ENCODE measurements around the gene ZNF792.
"Not testable (repeated sequence)": the region's sequence is repeated elsewhere in the genome, so short reads cannot be mapped to it uniquely, and the experiment has no call there.

Gene ZNF792

DNA sequence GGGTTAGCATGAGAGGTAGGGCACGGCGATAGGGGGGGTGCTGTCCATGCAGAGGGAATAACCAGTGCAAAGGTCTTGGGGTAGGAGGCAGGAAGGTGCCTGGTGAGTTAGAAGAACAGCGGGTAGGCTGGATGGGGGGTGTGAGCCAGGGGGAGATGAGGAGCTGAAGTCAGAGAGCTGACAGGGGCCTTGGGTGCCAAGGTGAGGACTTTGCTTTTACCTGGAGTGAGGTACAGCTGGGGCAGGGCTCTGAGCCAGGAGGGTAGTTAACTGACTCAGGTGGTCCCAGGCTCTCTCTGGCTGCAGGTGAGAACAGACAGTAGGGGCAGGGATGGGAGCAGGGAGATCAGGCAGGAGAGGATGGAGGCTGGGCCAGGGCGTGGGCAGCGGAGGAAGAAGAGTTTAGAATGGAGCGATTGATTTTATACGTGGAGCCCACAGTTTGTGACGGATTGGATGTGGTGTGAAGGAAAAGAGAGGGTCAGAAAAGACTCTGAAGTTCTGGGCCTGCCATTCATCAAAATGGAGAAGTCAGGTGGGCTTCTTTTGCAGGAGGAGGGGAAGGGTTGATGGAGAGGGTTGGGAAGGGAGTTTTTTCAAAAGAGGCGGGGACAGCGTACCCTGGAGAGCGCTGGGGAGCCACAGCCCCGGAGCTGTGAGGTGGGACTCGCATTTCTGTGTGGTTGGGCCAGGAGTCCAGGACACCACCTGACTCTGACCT is 34.9 kb upstream of the ZNF792 start:
- DNase-seq: no peak

DNA sequence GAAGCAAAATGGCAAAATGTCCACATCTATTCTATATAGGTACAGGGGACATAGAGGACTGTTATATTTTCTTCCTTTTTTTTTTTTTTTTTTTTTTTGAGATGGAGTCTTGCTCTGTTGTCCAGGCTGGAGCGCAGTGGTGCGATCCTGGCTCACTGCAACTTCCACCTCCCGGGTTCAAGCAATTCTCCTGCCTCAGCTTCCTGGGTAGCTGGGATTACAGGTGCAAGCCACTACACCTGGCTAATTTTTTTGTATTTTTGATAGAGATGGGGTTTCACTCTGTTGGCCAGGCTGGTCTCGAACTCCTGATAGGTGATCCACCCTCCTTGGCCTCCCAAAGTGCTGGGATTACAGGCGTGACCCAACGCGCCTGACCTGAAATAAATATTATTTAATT is 34.2 kb upstream of the ZNF792 start:
- not testable (repeated sequence) for DNase-seq

DNA sequence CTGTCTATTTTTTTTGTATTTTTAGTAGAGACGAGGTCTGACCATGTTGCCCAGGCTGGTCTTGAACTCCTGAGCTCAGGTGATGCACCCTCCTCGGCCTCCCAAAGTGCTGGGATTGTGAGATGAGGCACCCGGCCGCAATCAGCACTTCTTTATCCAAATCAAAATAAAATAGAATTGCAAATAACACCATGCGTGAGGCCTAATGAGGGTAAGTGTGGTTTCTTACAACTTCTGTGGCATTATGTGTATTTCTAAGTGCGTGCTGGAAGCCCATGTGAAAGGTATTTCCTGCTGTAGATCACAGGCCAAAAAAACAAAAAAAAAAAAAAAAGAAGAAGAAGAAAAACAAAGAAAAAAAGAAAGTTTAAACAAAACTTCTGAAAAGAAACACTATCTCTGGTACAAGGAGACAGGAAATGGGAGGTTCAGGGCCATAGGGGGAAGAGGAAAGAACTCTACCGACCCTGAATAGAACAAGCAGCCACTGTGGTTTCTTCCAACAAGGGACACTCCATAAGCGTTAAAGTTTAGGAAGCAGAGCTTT is 33.1 kb upstream of the ZNF792 start:
- DNase-seq: no peak

DNA sequence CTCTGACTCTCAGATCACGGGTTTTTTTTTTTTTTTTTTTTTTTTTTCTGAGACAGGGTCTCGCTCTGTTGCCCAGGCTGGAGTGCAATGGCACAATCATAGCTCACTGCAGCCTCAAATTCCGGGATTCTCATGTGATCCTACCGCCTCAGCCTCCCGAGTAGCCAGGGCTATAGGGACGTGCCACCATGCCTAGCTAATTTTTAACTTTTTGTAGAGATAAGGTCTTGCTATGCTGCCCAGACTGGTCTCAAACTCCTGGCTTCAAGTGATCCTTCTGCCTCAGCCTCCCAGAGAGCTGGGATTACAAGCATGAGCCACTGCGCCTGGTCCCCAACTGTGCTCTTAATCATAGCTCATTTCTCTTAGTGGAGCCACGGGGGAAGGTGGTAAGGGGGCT is 31.5 kb upstream of the ZNF792 start:
- DNase-seq: no peak

DNA sequence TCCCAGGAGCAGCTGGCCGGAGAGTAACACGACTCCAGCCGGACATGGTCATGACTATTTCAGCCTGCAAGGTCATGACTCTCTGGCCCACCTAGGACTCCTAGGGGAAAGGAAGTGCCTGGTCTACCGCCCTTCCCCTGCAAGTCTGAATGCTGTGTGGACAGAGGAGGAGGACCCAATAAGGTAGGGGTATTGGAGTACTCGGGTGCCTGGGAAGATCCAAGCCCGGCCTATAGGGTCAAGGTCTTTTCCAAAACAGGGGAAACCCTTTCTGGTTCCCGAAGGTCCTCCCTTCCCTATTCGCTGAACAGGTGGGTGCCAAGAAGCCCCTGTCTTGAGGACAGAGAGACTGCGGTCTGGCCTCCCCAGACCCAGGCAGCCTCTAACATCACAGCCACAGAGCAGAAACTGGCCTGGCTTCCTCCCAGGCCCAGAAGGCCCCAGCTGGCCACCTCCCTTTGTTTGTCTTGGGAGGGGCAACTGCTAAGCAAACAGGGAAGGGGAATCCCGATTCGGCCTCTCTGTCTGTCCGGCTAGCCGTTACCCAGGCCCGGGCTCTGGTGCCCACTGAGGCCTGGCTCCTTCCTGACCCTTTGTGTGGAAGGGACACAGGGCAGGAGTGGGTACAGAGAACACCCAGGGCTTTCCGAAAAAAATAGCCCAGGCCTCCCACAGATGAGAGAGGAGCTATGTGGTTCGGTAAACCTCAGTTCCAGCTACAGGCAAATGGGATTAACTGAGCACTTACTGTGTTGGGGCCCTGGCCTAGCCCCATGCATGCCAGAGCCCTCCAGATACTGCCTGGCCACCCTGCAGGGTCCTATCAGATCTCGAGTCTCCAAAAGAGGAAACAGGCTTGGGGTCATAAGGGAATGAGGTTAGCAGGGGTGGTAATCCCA is 30.9 kb upstream of the ZNF792 start:
- no peak for DNase-seq

DNA sequence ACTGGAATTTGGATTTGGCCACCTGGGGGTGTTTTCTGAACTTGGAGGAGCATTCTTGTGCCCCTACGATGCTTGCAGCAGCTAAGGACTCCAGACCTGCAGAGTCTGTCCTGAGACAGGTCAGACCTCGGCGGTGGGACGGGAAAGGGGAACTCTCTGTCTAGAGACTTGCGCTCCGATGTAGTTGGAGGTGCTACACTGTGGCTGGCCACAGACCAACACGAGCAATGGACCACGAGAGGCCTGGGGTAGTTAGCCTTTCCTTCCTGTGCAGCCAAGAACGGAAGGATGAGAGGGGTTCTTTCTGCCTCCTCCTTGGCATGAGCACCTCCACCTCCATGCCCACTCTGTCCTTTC is 30.2 kb upstream of the ZNF792 start:
- DNase-seq: no peak

DNA sequence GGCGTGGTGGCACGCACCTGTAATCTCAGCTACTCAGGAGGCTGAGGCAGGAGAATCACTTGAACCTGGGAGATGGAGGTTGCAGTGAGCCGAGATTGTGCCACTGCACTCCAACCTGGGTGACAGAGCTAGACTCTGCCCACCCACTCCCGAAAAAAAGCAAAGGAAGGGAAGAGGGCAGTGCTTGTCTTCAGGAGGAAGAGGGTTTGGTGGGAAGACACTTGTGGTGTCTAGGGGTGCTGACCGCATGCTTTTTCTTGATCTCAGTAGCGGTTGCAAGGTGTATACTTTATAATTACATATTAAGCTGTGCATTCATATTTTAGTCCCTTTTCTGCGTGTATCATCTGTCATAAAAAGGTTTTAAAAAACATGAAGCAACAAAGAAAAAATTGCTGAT is 28.6 kb upstream of the ZNF792 start:
- DNase-seq: not testable (repeated sequence)

DNA sequence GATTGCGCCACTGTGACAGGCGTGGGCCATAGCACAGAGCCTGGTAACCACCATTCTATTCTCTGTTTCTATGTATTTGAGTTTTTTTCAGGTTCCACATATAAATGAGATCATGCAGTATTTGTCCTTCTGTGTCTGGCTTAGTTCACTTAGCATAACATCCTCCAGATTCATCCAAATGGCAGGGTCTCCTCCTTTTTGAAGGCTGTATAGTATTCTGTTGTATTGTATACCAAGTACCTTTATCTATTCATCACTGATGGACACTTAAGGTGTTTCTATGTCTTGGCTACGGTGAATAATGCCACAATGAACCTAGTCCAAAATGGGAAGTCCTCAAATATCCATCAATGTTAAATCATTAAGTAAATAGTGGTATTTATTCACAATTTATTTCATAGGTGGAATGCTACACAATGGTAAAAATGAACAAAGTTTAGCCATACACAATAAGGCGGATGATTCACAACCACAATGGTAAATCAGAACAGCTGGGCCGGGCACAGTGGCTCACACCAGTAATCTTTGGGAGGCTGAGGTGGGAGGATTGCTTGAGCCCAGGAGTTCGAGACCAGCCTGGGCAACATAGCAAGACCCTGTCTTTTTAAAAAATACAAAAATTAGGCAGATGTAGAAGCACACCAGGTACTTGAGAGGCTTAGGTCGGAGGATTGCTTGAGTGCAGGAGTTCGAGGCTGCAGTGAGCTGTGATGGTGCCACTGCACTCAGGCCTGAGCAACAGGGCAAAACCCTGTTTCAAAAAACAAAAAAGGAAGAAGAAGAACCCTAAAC is 27.7 kb upstream of the ZNF792 start:
- DNase-seq: no peak

DNA sequence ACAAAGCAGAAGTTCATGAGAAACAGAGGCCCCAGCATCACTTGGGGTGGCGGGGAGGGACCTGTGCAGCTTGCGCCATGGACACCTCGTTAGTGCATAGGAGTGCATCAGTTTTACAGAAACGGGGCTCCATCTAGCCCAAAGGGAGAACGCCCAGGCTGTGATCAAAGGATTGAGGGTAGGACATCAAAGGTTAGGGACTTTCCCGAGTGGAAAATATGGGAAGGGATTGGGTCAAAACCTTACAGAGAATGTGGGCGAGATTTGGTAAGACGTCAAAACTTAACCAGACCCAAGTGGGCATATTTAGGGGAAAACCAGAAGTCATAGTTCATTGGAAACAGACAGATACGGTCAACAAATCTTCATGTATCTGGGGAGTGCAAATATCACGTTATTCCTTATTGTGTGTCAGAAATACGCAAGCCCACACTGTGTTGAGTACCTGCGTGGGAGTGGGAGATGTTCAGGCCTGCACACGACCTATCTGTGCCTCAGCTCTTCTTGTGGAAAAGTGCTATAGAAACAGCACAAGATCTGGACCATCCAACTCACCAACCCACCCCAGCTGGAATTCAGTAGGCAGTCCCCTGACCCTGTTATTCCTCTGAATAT is 26.7 kb upstream of the ZNF792 start:
- no peak for DNase-seq

DNA sequence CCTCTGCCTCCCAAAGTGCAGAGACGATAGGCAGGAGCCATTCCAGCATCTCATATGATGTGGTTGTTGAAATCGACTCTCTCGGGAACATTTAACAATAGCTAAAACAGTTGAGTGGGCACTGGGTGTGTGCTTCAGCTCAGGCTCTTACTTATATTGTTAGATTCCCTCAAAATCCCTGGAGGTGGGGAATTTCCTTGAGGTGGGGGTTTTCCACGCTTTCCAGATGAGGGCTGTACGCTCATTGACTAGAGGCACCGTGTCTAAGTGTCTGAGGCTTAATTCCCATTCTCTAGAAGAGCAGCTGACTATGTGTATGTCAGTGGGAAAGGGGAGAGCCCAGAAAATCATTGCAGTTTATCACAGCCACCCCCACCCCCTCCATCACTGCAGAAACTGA is 25.3 kb upstream of the ZNF792 start:
- DNase-seq: no peak

DNA sequence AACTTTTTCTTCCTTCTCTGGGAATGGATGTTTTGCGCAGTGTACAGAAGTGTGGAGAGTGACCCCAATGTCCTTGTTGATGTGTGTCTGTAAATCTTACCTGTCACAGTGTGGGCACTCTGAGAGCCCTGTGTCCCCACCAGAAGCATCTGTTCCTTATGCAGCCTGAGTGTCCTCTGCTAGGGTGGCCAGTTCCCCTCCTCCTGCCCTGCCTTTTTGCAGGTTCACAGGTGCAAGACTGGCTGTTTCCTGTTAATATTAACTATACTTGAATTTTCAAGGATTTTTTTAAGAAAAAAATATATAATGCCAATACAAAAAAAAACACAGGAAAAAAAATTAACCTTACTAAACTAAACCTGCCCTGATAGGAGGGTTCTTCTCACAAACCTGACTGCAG is 24.1 kb upstream of the ZNF792 start:
- DNase-seq: no peak

DNA sequence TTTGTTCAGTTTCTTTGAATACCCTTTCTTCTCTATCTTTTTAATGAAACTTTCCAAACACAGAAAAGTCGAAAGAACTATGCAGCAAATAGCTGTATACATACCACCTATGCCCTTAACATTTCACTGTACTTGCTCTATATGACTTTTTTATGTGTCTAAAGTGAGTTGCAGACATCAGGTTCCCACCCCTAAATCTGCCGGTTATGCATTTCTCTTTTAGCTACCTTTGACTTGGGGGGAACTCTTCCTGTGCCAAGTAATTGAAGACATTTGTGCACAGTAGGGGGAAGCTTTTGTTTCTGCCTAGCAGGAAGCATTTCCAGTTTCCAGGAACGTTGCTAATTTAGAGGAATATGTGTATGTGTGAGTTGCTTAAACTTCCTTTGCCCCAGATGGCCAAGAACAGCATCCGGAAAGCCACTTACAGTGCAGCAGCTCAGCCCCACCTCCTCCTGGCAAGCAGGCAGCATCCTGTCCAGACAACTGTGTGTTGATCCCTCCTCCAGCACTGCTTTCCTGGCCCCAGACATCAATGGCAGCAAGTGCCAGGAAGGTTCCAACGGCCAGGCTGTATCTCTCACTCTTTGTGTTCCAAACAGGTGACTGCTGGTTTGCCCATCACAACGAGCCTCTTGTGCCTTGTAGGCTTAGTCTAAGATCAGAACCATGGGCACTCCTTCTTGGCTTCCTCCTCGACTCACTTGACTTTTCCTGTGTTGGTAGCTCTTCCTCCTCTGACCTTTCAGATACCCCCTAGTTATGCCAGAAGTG is 21.4 kb upstream of the ZNF792 start:
- DNase-seq: no peak

DNA sequence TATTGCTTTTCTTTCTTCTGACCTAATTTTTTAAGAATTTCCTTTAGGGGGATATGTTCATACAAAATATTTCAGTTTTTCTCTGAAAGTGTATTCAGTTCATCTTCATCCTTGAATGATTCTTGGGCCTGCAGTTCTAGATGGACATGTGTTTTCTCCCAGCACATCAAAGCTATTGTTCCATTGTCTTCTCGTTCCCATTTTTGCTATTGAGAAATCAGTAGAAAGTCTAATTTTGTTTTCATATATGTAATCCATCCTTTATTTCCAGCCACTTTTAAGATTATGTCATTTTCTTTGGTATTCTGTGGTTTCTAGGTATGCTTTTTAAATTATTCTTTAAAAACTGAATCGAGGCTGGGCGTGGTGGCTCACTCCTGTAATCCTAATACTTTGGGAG is 20.3 kb upstream of the ZNF792 start:
- DNase-seq: no peak

DNA sequence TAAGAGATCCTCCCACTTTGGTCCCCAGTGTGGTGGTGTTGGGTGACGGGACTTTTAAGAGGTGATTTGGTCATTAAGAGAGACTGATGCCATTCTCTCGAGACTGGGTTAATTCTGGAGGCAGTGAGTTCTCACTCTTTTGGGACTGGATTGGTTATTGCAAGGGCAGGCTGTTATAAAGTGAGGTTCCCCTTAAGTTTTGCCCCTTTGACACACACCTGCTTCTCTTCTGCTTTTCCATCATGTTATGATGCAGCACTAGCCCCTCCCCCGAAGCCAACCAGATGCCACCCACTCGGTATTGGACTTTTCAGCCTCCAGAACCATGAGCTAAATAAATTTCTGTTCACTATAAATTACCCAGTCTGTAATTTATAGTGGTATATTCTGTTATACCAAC is 19.8 kb upstream of the ZNF792 start:
- DNase-seq: no peak

DNA sequence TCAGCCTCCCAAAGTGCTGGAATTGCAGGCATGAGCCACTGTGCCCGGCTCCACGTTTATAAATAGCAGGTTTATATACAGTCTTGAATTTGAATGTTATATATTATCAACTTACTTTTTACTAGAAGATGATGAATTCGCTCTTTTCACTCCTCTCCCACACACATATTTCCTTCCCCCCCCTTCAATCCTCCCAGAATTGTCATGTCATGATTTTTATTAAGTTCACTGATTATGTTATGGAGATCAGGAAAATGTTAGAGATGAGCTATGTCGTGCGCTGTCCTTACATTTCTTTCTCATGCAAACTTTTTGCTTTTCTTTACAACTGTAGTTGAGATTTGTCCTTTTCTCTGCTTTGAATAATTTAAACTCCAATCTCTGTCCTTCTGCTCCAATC is 18.2 kb upstream of the ZNF792 start:
- no peak for DNase-seq

DNA sequence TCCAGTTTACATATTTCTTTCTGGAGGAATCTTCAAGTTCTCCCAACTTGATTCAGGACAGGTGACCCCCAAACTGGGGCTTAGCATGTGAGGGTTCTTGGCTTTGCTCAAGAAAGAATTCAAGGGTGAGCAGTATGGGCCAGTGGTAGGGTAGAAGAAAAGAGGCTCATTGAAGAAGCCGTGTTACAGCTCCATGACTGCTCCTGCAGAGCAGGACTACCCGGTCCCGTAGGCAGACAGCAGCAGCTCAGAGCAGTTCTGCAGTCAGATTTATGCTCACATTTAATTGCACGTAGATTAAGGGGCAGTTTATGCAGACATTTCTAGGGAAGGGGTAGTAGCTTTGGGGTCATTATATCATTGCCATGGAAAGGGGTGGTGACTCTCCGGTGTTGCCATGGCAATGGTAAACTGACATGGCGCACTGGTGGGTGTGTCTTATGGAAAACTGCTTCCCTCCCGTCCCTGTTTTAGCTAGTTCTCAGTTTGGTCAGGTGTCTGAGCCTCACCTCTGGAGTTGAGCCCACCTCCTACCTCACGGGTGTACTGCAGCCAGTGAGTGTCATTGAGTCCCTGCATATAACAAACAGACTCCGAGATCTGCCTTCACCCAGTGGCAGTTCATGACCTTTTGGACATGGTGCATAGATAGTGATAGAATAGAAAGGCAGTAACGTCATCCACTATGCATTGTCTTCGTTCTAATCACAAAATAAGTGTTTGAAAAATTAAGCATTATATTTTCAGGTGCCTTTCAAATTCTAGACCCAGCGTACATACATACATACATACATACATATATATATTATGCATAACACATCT is 16.0 kb upstream of the ZNF792 start:
- DNase-seq: no peak

DNA sequence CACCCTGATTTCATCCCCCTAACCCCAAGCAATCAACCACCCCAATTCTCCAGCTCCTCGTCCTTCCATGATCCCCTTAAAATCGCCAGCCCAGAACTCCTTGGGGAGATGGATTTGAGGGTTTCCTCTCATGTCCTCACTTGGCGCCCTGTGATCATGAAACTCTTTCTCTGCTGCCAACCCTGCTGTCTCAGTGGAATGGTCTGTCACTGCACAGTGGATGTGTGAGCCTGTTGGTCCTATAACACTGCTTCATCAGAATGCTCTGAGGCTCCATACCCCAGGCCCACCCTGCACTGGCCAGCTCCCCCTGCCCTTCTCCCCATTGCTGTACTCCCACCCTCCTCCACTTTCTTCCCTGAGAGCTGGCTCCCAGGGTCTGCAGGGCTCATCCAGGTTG is 12.6 kb upstream of the ZNF792 start:
- no peak for DNase-seq

DNA sequence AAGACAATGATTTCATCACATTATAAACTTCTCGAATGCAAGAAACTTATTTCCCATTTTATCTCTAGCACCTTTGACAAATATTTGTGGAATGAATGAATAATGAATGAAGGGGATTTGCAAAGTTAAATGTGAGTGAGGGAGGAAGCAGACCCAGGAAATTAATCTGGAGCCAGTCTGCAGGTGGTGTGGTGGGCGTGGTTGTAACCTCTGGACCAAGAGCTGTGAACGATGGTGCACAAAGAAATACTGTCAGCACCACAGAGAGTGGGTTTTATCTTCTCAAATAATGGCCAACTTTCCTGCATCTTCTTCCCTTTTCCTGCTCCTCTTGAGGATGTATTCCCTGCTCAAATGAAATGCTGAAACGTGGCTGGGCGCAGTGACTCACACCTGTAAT is 11.0 kb upstream of the ZNF792 start:
- no peak for DNase-seq

DNA sequence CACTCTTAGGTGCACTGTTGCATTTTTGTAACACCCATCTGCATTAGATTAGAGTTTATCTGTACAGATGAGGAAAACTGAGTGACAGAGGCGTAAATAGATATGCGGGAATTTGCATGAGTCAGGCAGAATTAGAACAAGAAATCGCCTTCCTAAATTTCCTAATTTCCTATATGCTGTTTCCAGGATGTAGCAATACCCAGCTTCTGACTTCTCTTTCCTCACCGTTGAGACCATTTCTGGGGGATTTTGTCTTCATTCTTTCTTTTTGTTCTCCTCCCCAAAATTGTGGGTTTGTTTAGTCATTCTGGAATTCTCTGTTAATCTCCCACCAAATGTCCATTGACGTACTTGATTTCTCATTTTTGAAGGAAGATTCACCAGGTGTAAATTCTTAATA is 10.6 kb upstream of the ZNF792 start:
- no peak for DNase-seq

DNA sequence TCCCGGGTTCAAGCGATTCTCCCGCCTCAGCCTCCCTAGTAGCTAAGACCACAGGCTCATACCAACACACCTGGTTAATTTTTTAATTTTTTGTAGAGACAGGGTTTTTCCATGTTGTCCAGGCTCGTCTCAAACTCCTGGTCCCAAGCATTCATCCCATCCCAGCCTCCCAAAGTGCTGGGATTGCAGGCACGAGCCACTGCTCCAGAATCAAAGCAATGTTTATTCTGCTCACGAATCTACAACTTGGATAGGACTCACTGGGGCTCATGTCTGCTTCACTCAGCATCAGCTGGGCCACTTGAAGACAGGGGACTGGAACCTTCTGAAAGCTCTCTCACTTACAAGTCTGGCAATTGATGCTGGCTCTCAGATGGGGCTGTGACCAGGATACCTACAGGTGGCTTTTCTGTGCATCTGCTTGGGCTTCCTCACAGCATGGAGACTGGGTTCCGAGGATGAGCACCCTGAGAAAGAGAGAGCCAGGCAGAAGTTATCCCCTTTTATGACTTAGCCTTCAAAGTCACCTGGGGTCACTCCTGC is 8.2 kb upstream of the ZNF792 start:
- DNase-seq: no peak
